Heart left ventricle (tissue), 13 donors: ENCODE results near the gene SUGCT.

Source experiments
- POLR2A ChIP-seq, 2 donors: fragments of 450-650 bp; IDR thresholded peaks; one replicate each; pipeline ENCODE4 v1.6.1; 2017; ENCODE audit warnings: antibody characterized with exemption in 2 of 2, mild to moderate bottlenecking in 2 of 2, moderate library complexity in 2 of 2
- TF ChIP-seq, protein P1 (sequence below), 12 donors: fragments of 200-600 bp; sonication (generic) in 4 of 12; IDR thresholded peaks; one replicate each; pipeline versions ENCODE4 v1.5.0 to v1.8.0; 2018 to 2022; ENCODE audit warnings: antibody characterized with exemption in 12 of 12, mild to moderate bottlenecking in 5 of 12
- donor health status: ischemic (EF 13 %, LVEDD 7.1; RV severe dilation, severe dysfunction).
- donor health status: DM: no; HTN: yes; CAD: no.
- donor health status: DM: no; HTN: no; CAD: no.
- donor health status: ischemic (EF 25% LVEDD 6.9; RV normal size, moderate dysfunction).
- donor health status: ischemic (EF 25% LVEDD 5.7; RV mildly dilated, moderate dysfunction).
- donor health status: ischemic (EF 35%, LVEDD 5.7; RV mildly dilated, moderate dysfunction).
- donor health status: nonischemic (EF 11% LVEDD 7.7; RV severe dilation, severe dysfunction).
- donor health status: DM: yes; HTN: yes; CAD: no.
- donor health status: PGD.
- donor health status: ischemic (EF 29% LVEDD 5.4; RV normal size, mild dysfunction).
- donor health status: nonischemic (EF 23%, LVEDD 6.1; RV moderate dilation, normal function).

DNA sequence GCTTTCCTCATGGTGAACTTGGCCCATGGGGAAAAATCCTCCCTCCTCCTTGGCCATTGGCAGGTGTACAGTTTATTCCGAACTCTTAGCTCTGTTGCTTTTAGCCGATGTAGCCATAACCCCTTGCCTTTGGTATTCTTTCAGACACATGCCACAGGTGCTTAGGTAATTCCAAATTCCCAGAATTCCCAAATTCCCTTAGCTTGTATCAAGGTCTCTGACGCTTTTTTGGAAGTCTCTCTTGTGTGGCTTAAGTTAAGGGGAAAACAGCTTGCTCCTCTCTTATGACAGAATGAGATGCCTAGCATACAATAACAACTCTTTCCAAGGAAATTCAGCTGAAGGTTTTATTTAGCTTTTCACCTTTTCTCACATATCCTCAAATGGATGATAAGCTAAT lies 68.0 kb downstream of the SUGCT start:
- TF ChIP-seq, protein P1, sequence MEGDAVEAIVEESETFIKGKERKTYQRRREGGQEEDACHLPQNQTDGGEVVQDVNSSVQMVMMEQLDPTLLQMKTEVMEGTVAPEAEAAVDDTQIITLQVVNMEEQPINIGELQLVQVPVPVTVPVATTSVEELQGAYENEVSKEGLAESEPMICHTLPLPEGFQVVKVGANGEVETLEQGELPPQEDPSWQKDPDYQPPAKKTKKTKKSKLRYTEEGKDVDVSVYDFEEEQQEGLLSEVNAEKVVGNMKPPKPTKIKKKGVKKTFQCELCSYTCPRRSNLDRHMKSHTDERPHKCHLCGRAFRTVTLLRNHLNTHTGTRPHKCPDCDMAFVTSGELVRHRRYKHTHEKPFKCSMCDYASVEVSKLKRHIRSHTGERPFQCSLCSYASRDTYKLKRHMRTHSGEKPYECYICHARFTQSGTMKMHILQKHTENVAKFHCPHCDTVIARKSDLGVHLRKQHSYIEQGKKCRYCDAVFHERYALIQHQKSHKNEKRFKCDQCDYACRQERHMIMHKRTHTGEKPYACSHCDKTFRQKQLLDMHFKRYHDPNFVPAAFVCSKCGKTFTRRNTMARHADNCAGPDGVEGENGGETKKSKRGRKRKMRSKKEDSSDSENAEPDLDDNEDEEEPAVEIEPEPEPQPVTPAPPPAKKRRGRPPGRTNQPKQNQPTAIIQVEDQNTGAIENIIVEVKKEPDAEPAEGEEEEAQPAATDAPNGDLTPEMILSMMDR (IDR thresholded peaks at IDR 0.05) = no peak
- TF ChIP-seq POLR2A (IDR thresholded peaks at IDR 0.05) = no peak
